ENCODE measurements around the gene LRRC55. TPM values are rescaled to one million over a fixed set of nuclear protein-coding genes. Genes with fewer than 3 reads are reported as not detected.

Gene LRRC55
- total RNA-seq, 1 experiment from 2014 or later, result 0.79 TPM

- Mint-ChIP-seq H3K9me3 (no peaks in the 10 kb centered on the region), H3K4me1 (peaks cover 2% of the 10 kb centered on the region; the same call in 1 of the 2 replicates), H3K36me3 (no peaks in the 10 kb centered on the region), H3K27ac (no peak overlapping the region), H3K27me3 (ENCODE audit: low read depth) (no peaks in the 10 kb centered on the region), H3K4me3 (no peak overlapping the region)
- ChIA-PET POLR2A (no interaction called here), CTCF (interaction anchor here (0.5 kb wide), 1 partner anchor 127 kb away, joined by 3 read pairs; no protein-coding TSS in a partner anchor)
- TF ChIP-seq USF1 (CRISPR knock-in tag; IDR thresholded peaks at IDR 0.05), result no peak
- TF ChIP-seq HMGA2 (CRISPR knock-in tag; IDR thresholded peaks at IDR 0.05), result no peak
- TF ChIP-seq RORB (CRISPR knock-in tag; IDR thresholded peaks at IDR 0.05), result no peak
- no peak for TF ChIP-seq SMAD4 (CRISPR knock-in tag; IDR thresholded peaks at IDR 0.05)
- no peak for TF ChIP-seq ATF1 (CRISPR knock-in tag; IDR thresholded peaks at IDR 0.05)
- no peak for TF ChIP-seq ZNF416 (CRISPR knock-in tag; IDR thresholded peaks at IDR 0.05)
- TF ChIP-seq CBFB (CRISPR knock-in tag; IDR thresholded peaks at IDR 0.05; ENCODE audit: low read depth), result no peak
- no peak for TF ChIP-seq E2F5 (CRISPR knock-in tag; IDR thresholded peaks at IDR 0.05)
- DNase-seq (ENCODE audit: low spot score) (no peak), ATAC-seq (no peak)
These were observed 37.4 kb downstream of the LRRC55 start for GRCh38 chr11:57219021-57219627.

- H3K4me1 Mint-ChIP-seq, result no peaks in the 10 kb centered on the region
- ChIA-PET CTCF (interaction anchor here (0.7 kb wide), 1 partner anchor 27 kb away, joined by 5 read pairs; no protein-coding TSS in a partner anchor), POLR2A (no interaction called here)
- ATAC-seq, result no peak
- H3K27me3 Mint-ChIP-seq (ENCODE audit: low read depth), result no peaks in the 10 kb centered on the region; the same call in 1 of the 2 replicates
- H3K36me3 Mint-ChIP-seq, result no peaks in the 10 kb centered on the region
- H3K4me3 Mint-ChIP-seq, result no peak overlapping the region
- TF ChIP-seq ZNF532 (CRISPR knock-in tag; IDR thresholded peaks at IDR 0.05; ENCODE audit: borderline replicate concordance) (no peak), ZNF317 (CRISPR knock-in tag; IDR thresholded peaks at IDR 0.05; ENCODE audit: borderline replicate concordance, low read depth) (no peak), GTF2I (CRISPR knock-in tag; conservative IDR thresholded peaks at IDR 0.05) (no peak), TCF7 (CRISPR knock-in tag; IDR thresholded peaks at IDR 0.05; ENCODE audit: low read depth) (no peak), ZNF416 (CRISPR knock-in tag; IDR thresholded peaks at IDR 0.05) (no peak), CREM (CRISPR knock-in tag; IDR thresholded peaks at IDR 0.05) (no peak), MXD4 (CRISPR knock-in tag; IDR thresholded peaks at IDR 0.05; ENCODE audit: borderline replicate concordance) (no peak), CREB1 (CRISPR knock-in tag; IDR thresholded peaks at IDR 0.05) (no peak), TEAD4 (CRISPR knock-in tag; IDR thresholded peaks at IDR 0.05) (no peak), SMAD3 (CRISPR knock-in tag; IDR thresholded peaks at IDR 0.05; ENCODE audit: borderline replicate concordance) (no peak), ZNF671 (CRISPR knock-in tag; IDR thresholded peaks at IDR 0.05) (no peak), NFYB (CRISPR knock-in tag; conservative IDR thresholded peaks at IDR 0.05; ENCODE audit: low read depth) (no peak), FOXP4 (CRISPR knock-in tag; IDR thresholded peaks at IDR 0.05) (no peak), CTCF (IDR thresholded peaks at IDR 0.05) (no peak), ZNF121 (CRISPR knock-in tag; IDR thresholded peaks at IDR 0.05) (no peak), ELF4 (CRISPR knock-in tag; IDR thresholded peaks at IDR 0.05; ENCODE audit: low read depth) (no peak)
- H3K27ac Mint-ChIP-seq, result no peak overlapping the region
- no peak for DNase-seq (ENCODE audit: low spot score)
- H3K9me3 Mint-ChIP-seq, result peaks cover 6% of the 10 kb centered on the region
These were observed 40.5 kb downstream of the LRRC55 start for GRCh38 chr11:57222239-57222638.

Measured in WTC11 (cell line).